ENCODE results near the gene VPS51. TPM values are rescaled to one million over a fixed set of nuclear protein-coding genes. Genes with fewer than 3 reads are reported as not detected.

Gene VPS51
- total RNA-seq, 4 donors from 2014 or later, result 204 to 298 (median 224) TPM

- 77% methylated on average over 6 of the region's 7 CpGs; no CpG with 5 or more reads in 1 of the 2 donors for WGBS, 2 donors
Measured at GRCh38 chr11:65065851-65066250, 30.2 kb upstream of the VPS51 start.

GRCh38 chr11:65066315-65066714, 29.7 kb upstream of the VPS51 start:
- no CpG with 5 or more reads among the region's 11 CpGs for WGBS, 2 donors
- Histone ChIP-seq H3K36me3 (no peaks in the 10 kb centered on the region), H3K4me1 (no peaks in the 10 kb centered on the region), H3K9me3 (no peaks in the 10 kb centered on the region), H3K4me3 (no peak overlapping the region), H3K27me3 (no peaks in the 10 kb centered on the region), H3K27ac (no peak overlapping the region)
- DNase-seq, result no peak
- intact Hi-C loops (cut with DNase I), result no loop called here
- TF ChIP-seq POLR2A (IDR thresholded peaks at IDR 0.05), result no peak
- TF ChIP-seq, protein P1, sequence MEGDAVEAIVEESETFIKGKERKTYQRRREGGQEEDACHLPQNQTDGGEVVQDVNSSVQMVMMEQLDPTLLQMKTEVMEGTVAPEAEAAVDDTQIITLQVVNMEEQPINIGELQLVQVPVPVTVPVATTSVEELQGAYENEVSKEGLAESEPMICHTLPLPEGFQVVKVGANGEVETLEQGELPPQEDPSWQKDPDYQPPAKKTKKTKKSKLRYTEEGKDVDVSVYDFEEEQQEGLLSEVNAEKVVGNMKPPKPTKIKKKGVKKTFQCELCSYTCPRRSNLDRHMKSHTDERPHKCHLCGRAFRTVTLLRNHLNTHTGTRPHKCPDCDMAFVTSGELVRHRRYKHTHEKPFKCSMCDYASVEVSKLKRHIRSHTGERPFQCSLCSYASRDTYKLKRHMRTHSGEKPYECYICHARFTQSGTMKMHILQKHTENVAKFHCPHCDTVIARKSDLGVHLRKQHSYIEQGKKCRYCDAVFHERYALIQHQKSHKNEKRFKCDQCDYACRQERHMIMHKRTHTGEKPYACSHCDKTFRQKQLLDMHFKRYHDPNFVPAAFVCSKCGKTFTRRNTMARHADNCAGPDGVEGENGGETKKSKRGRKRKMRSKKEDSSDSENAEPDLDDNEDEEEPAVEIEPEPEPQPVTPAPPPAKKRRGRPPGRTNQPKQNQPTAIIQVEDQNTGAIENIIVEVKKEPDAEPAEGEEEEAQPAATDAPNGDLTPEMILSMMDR (IDR thresholded peaks at IDR 0.05), result no peak

More at GRCh38 chr11:65065851-65066250, 30.2 kb upstream of the VPS51 start:
- no peak overlapping the region for H3K27ac ChIP-seq
- no peak for DNase-seq
- no peak overlapping the region for H3K4me3 ChIP-seq
- H3K4me1 ChIP-seq, result no peaks in the 10 kb centered on the region
- no peak for TF ChIP-seq POLR2A (IDR thresholded peaks at IDR 0.05)
- TF ChIP-seq, protein P1 (IDR thresholded peaks at IDR 0.05), result no peak
- no peaks in the 10 kb centered on the region for H3K9me3 ChIP-seq
- H3K36me3 ChIP-seq, result no peaks in the 10 kb centered on the region
- no peaks in the 10 kb centered on the region for H3K27me3 ChIP-seq
- intact Hi-C loops (cut with DNase I), result no loop called here

GRCh38 chr11:65066805-65067291, 29.2 kb upstream of the VPS51 start:
- no peak for DNase-seq
- Histone ChIP-seq H3K27ac (no peak overlapping the region), H3K4me3 (no peak overlapping the region), H3K4me1 (no peaks in the 10 kb centered on the region), H3K27me3 (no peaks in the 10 kb centered on the region), H3K9me3 (no peaks in the 10 kb centered on the region), H3K36me3 (no peaks in the 10 kb centered on the region)
- 63 to 80% methylated on average over 2 of the region's 4 CpGs for WGBS, 2 donors
- TF ChIP-seq, protein P1 (IDR thresholded peaks at IDR 0.05), result no peak
- TF ChIP-seq POLR2A (IDR thresholded peaks at IDR 0.05), result no peak
- intact Hi-C loops (cut with DNase I), result no loop called here

GRCh38 chr11:65067446-65067845, 28.6 kb upstream of the VPS51 start:
- WGBS, 2 donors, result 89 to 100% methylated on average over 1 to 3 of the region's 10 CpGs
- DNase-seq, result no peak
- H3K4me3 ChIP-seq, result no peak overlapping the region
- no peak overlapping the region for H3K27ac ChIP-seq
- H3K27me3 ChIP-seq, result no peaks in the 10 kb centered on the region
- intact Hi-C loops (cut with DNase I), result no loop called here
- H3K36me3 ChIP-seq, result no peaks in the 10 kb centered on the region
- no peaks in the 10 kb centered on the region for H3K9me3 ChIP-seq
- TF ChIP-seq POLR2A (IDR thresholded peaks at IDR 0.05), result no peak
- TF ChIP-seq, protein P1 (IDR thresholded peaks at IDR 0.05), result no peak
- H3K4me1 ChIP-seq, result no peaks in the 10 kb centered on the region

DNA sequence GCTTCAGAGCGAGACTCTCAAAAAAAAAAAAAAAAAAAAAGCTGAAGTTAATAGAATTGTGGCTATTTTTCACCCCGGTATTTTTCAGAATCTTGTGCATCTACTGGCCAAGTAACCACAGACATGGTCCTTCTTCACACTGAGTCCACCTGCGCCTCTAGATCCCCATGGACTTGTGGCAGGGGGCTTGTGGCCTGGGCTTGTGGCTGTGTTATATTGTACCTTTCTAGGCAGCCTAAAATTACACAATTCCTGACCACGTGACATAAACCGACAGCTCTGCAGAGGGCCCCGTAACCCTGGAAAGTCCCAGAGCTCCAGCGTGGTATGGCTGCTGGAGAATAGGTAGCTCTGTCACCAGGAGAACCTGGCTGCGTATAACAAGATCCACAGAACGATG, 26.8 kb upstream of the VPS51 start:
- TF ChIP-seq, protein P1 (IDR thresholded peaks at IDR 0.05), result no peak
- TF ChIP-seq POLR2A (IDR thresholded peaks at IDR 0.05), result no peak

More for the DNA sequence above, 26.8 kb upstream of the VPS51 start:
- Histone ChIP-seq H3K4me1 (no peaks in the 10 kb centered on the region), H3K27ac (no peak overlapping the region), H3K4me3 (no peak overlapping the region), H3K27me3 (no peaks in the 10 kb centered on the region), H3K9me3 (no peaks in the 10 kb centered on the region), H3K36me3 (no peaks in the 10 kb centered on the region)
- WGBS, 2 donors, result 33 to 59% methylated on average over 5 to 9 of the region's 9 CpGs
- intact Hi-C loops (cut with DNase I), result no loop called here
- no peak for DNase-seq

Measured in esophagus squamous epithelium (tissue), 5 donors.